ENCODE measurements around the gene DIAPH3. TPM values are rescaled to one million over a fixed set of nuclear protein-coding genes. Genes with fewer than 3 reads are reported as not detected.
"Not testable (repeated sequence)": the region's sequence is repeated elsewhere in the genome, so short reads cannot be mapped to it uniquely, and the experiment has no call there.

The DIAPH3 gene
- polyA plus RNA-seq, 3 donors from 2014 or later = 0.03 to 0.25 TPM; not detected in 1

GRCh38 chr13:60108589-60108988 is 55.1 kb downstream of the DIAPH3 start:
- Mint-ChIP-seq H3K36me3 (peaks cover 0 to 17% (median 0%) of the 10 kb centered on the region in 3 donors), H3K27me3 (ENCODE audit: low read depth in 3 of 3) (peaks cover 0 to 2% (median 0%) of the 10 kb centered on the region in 3 donors), H3K27ac (no peak overlapping the region), H3K4me1 (no peaks in the 10 kb centered on the region), H3K9me3 (peaks cover 0 to 3% (median under 1%) of the 10 kb centered on the region in 6 donors), H3K4me3 (no peak overlapping the region)
- no peak for DNase-seq

GRCh38 chr13:60099631-60100420 is 63.9 kb downstream of the DIAPH3 start:
- Mint-ChIP-seq H3K27me3 (ENCODE audit: low read depth in 3 of 3) (no peaks in the 10 kb centered on the region), H3K27ac (no peak overlapping the region), H3K9me3 (peaks cover 0 to 4% (median 0%) of the 10 kb centered on the region in 6 donors), H3K36me3 (peaks cover 0 to 3% (median 0%) of the 10 kb centered on the region in 3 donors), H3K4me1 (peaks cover 2 to 10% of the 10 kb centered on the region in 2 donors), H3K4me3 (no peak overlapping the region)
- DNase-seq = no peak

DNA sequence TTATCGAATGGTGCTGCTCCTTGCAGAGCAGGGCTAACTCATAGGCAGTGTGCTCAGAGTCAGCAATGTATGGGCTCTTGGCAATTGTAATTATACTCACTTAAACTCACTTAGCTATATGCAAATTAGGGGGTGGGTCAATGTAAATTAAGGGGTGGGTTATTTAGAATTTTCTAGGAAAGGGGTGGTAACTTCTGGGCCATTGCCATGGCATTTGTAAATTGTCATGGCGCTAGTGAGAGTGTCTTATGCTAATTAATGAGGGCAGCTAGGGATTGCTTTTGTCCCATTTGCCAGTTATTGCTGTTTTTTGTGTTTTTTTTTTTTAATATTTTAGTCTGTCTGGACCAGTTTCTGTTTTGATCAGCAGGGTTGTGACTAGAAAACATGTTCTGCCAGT is 68.4 kb downstream of the DIAPH3 start:
- Mint-ChIP-seq H3K27ac (no peak overlapping the region), H3K9me3 (peaks cover 0 to 2% (median 0%) of the 10 kb centered on the region in 6 donors), H3K4me3 (no peak overlapping the region), H3K36me3 (peaks cover 0 to 4% (median 3%) of the 10 kb centered on the region in 3 donors), H3K4me1 (peaks cover 2 to 13% of the 10 kb centered on the region in 2 donors), H3K27me3 (ENCODE audit: low read depth in 3 of 3) (no peaks in the 10 kb centered on the region)
- no peak for DNase-seq

DNA sequence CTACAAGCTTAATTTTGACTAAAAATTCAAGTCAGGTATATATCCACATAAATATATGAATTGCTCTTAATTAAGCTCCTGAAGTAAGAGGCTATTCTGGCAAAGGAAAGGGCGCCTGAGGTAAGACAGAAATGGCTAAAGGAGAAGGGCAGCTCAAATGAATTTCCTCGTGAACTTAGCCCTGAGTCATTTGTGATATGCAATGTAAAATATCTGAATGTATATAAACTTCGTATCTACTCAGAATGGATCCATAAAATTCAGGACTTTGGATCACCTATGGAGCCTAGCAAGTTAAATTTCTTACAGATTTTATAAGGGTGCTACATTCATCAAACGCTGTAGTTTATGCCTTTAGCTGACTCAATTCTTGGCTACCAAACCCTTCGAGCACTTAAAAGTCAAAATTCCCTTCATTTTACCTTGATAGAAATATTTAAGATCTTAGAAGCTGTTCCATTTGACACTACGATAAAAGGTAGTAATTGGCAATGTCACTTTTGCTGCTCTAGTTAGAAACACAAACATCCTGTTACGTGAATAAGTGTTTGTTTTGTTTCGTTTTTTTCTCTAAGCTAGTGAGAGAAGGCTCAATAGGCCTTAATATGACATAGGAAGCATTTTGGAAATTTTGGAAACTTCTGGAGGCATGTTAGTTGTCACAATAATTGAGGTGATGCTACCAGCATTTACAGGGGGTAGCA is 69.2 kb downstream of the DIAPH3 start:
- Mint-ChIP-seq H3K27ac (no peak overlapping the region), H3K36me3 (peaks cover 0 to 4% (median 3%) of the 10 kb centered on the region in 3 donors), H3K4me3 (no peak overlapping the region), H3K9me3 (no peaks in the 10 kb centered on the region), H3K4me1 (peaks cover 0 to 9% of the 10 kb centered on the region in 2 donors), H3K27me3 (ENCODE audit: low read depth in 3 of 3) (no peaks in the 10 kb centered on the region)
- no peak for DNase-seq

DNA sequence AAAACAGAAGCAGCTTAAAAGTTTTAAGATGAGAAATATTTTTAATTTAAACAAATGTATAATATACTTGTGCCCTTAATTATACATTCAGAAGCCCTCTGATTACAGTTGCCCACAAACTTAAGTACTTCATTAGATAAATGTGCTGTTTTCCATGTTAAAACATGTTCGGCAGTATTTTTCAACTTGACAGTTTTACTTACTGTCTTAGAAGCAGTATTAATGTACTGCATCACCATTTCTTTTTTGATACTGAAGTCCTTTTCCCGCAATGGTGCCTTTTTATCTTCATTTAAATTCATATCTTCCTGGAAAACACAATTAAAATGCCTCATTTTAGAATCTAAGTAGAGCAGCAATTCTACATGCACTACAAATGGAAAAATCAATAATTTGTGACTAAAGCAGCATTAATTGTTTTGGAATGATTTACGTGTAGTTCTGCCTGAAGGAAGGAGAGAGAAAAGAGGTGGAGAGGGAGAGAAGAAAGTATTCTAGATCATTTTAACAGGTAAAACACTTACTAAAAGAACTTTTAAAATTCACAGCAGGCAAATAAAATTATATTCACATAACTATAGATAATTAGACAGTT is 70.2 kb downstream of the DIAPH3 start:
- peaks cover 0 to 4% (median 3%) of the 10 kb centered on the region in 3 donors for H3K36me3 Mint-ChIP-seq
- peaks cover 0 to 7% of the 10 kb centered on the region in 2 donors for H3K4me1 Mint-ChIP-seq
- no peak for DNase-seq
- no peak overlapping the region for H3K4me3 Mint-ChIP-seq
- no peaks in the 10 kb centered on the region for H3K9me3 Mint-ChIP-seq
- no peak overlapping the region for H3K27ac Mint-ChIP-seq
- no peaks in the 10 kb centered on the region for H3K27me3 Mint-ChIP-seq (ENCODE audit: low read depth in 3 of 3)

DNA sequence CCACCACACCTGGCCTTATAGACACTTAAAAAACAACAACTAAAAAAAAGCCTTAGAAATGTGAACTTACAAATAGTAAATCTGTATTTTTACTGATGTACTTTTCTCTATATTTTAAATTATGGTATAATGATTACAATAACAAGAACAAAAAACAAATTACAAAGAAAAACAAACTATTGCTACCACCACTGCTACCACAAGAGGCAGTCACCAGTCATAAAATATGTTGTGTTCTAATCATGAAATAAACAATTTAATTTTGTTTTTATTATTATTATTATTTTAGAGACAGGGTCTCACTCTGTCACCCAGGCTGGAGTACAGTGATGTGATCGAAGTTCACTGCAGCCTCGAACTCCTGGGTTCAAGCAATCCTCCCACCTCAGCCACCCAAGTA is 72.2 kb downstream of the DIAPH3 start:
- no peaks in the 10 kb centered on the region for H3K9me3 Mint-ChIP-seq
- no peak overlapping the region for H3K4me3 Mint-ChIP-seq
- no peak for DNase-seq
- no peak overlapping the region for H3K27ac Mint-ChIP-seq
- peaks cover 0 to 7% of the 10 kb centered on the region in 2 donors for H3K4me1 Mint-ChIP-seq
- peaks cover 0 to 2% (median 0%) of the 10 kb centered on the region in 3 donors for H3K27me3 Mint-ChIP-seq (ENCODE audit: low read depth in 3 of 3)
- H3K36me3 Mint-ChIP-seq = peaks cover 0 to 4% (median 3%) of the 10 kb centered on the region in 3 donors

DNA sequence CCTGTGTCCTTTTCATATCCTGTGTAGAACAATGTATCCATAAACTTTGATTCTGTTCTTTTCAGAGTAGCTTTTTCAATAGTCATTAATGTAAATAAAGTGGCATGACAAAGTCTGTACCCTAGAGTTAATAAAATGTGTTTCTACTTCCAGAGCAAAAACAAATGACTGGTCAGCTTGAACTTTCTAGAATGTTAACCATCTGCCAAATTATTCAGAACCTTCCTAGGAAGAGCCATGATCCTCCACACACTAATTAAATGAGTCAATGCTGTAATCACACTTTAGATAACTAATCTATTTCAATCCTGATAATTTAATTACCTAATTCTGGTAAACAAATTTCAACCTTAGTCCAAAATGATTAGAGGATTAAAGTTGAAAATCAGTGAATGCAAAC is 73.2 kb downstream of the DIAPH3 start:
- Mint-ChIP-seq H3K27me3 (ENCODE audit: low read depth in 3 of 3) (peaks cover 0 to 2% (median 0%) of the 10 kb centered on the region in 3 donors), H3K27ac (no peak overlapping the region), H3K9me3 (no peaks in the 10 kb centered on the region), H3K36me3 (peaks cover 0 to 4% (median 3%) of the 10 kb centered on the region in 3 donors), H3K4me3 (no peak overlapping the region), H3K4me1 (peaks cover 0 to 7% of the 10 kb centered on the region in 2 donors)
- DNase-seq = no peak

- not testable (repeated sequence) for DNase-seq; H3K4me1 Mint-ChIP-seq; H3K27me3 Mint-ChIP-seq (ENCODE audit: low read depth in 3 of 3); H3K4me3 Mint-ChIP-seq; H3K27ac Mint-ChIP-seq; H3K36me3 Mint-ChIP-seq; H3K9me3 Mint-ChIP-seq
Measured at GRCh38 chr13:60083780-60084179, 79.9 kb downstream of the DIAPH3 start.

- no peaks in the 10 kb centered on the region for H3K27me3 Mint-ChIP-seq (ENCODE audit: low read depth in 3 of 3)
Measured at GRCh38 chr13:60080850-60081249, 82.9 kb downstream of the DIAPH3 start.

DNA sequence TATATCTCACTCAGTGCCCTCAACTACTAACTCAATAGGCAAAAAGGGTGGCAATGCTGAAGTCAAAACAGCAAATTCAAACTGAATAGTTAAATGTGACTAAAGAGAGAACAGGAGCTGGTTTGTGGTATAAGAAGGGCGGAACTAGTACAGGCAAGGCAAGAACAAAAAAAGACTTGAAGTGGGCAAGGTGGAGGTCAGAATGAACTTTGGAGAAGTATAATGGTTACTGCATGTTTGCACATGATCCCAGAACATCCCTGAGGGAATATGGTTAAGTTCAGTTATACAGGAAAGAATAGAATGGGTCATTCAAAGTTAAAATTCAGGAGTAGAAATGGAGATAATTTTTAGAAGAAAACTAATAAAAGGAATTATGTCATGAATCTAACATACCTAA is 85.5 kb downstream of the DIAPH3 start:
- H3K9me3 Mint-ChIP-seq = peaks cover 0 to 2% (median 0%) of the 10 kb centered on the region in 6 donors
- H3K27me3 Mint-ChIP-seq (ENCODE audit: low read depth in 3 of 3) = no peaks in the 10 kb centered on the region
- H3K4me3 Mint-ChIP-seq = no peak overlapping the region
- no peaks in the 10 kb centered on the region for H3K36me3 Mint-ChIP-seq
- no peaks in the 10 kb centered on the region for H3K4me1 Mint-ChIP-seq
- DNase-seq = no peak
- no peak overlapping the region for H3K27ac Mint-ChIP-seq

More at GRCh38 chr13:60080850-60081249, 82.9 kb downstream of the DIAPH3 start:
- Mint-ChIP-seq H3K27ac (no peak overlapping the region), H3K4me3 (no peak overlapping the region), H3K4me1 (no peaks in the 10 kb centered on the region), H3K36me3 (no peaks in the 10 kb centered on the region), H3K9me3 (peaks cover 0 to 4% (median 0%) of the 10 kb centered on the region in 6 donors)
- no peak for DNase-seq

DNA sequence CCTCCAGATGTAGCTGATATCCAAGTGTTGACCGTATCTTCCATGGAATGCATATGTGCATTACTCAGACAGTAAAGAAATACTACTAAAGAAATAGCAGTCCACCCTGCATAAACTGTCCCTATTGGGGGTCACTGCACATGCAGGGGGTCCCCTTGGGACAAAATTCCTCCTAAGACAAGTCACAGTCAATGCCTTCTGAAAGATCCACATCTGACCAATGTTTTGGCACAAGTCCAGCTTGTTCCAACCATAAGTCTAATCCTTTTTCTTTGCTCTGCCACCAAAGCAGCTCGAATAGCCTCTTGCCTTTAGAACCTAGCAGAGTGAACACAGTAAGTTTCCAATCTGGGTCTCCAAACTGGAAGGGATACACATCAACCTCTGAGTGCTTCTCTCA is 87.9 kb downstream of the DIAPH3 start:
- Mint-ChIP-seq H3K9me3 (peaks cover 0 to 6% (median 0%) of the 10 kb centered on the region in 6 donors), H3K4me1 (no peaks in the 10 kb centered on the region)

GRCh38 chr13:60074397-60074796 is 89.3 kb downstream of the DIAPH3 start:
- Mint-ChIP-seq H3K27ac (no peak overlapping the region), H3K4me1 (no peaks in the 10 kb centered on the region), H3K27me3 (ENCODE audit: low read depth in 3 of 3) (peaks cover 0 to 2% (median 0%) of the 10 kb centered on the region in 3 donors), H3K36me3 (peaks cover 0 to 5% (median 0%) of the 10 kb centered on the region in 3 donors), H3K4me3 (no peak overlapping the region), H3K9me3 (peaks cover 0 to 6% (median 0%) of the 10 kb centered on the region in 6 donors)
- no peak for DNase-seq

More for the DNA sequence above, 87.9 kb downstream of the DIAPH3 start:
- peaks cover 0 to 5% (median 0%) of the 10 kb centered on the region in 3 donors for H3K36me3 Mint-ChIP-seq
- no peak overlapping the region for H3K4me3 Mint-ChIP-seq
- DNase-seq = no peak
- peaks cover 0 to 2% (median 0%) of the 10 kb centered on the region in 3 donors for H3K27me3 Mint-ChIP-seq (ENCODE audit: low read depth in 3 of 3)
- no peak overlapping the region for H3K27ac Mint-ChIP-seq

DNA sequence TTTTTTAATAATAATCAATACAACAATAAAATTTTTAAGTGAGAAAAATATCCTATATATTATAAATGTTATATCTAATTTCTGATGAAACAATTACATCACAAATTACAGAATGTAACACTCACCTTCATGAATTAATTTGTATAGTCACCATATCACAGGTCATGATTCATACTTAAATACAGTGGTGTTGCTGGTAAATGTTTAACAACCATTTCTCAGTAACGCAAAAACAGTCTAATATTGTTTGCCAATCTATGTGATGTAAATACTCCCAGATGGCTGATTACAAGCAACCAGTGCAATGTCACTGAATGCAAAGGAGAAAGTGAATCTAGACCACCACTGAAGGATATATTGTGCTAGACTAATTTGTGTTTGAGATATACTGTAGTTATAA is 97.5 kb downstream of the DIAPH3 start:
- no peak overlapping the region for H3K27ac Mint-ChIP-seq
- H3K4me1 Mint-ChIP-seq = no peaks in the 10 kb centered on the region
- no peaks in the 10 kb centered on the region for H3K27me3 Mint-ChIP-seq (ENCODE audit: low read depth in 3 of 3)
- H3K4me3 Mint-ChIP-seq = no peak overlapping the region
- no peak for DNase-seq
- H3K36me3 Mint-ChIP-seq = no peaks in the 10 kb centered on the region
- H3K9me3 Mint-ChIP-seq = peaks cover 0 to 5% (median 0%) of the 10 kb centered on the region in 6 donors

DNA sequence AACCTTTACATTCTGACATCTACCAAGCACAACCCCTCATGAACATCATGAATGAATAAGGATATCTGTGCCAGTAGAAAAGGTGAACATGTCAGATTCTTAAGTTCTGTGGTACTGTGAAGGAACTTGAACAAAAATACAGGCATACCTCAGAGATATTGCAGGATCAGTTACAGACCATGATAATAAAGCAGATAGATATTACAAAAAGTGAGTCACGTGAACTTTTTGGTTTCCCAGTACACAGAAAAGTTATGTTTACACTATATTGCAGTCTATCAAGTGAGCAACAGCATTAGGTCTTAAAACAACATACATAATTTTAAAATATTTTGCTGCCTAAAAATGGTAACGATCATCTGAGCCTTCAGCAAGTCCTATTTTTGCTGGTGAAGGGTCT is 101.2 kb downstream of the DIAPH3 start:
- Mint-ChIP-seq H3K4me3 (no peak overlapping the region), H3K27me3 (ENCODE audit: low read depth in 3 of 3) (no peaks in the 10 kb centered on the region), H3K27ac (no peak overlapping the region), H3K36me3 (peaks cover 0 to 4% (median 0%) of the 10 kb centered on the region in 3 donors), H3K4me1 (no peaks in the 10 kb centered on the region), H3K9me3 (peaks cover 0 to 5% (median 0%) of the 10 kb centered on the region in 6 donors)
- no peak for DNase-seq

Measured in immature natural killer cell (primary cell).